ENCODE data around the gene TLE3.

The TLE3 gene

GRCh38 chr15:70062321-70062956 is 35.3 kb downstream of the TLE3 start:
- DNase-seq (ENCODE audit: low spot score), result no peak

GRCh38 chr15:70061696-70062270 is 35.9 kb downstream of the TLE3 start:
- no peak for DNase-seq (ENCODE audit: low spot score)

GRCh38 chr15:70060993-70061305 is 36.8 kb downstream of the TLE3 start:
- DNase-seq (ENCODE audit: low spot score), result no peak

GRCh38 chr15:70060214-70060992 is 37.3 kb downstream of the TLE3 start:
- DNase-seq (ENCODE audit: low spot score), result no peak

- DNase-seq (ENCODE audit: low spot score), result no peak
Observed at GRCh38 chr15:70059476-70060213, 38.1 kb downstream of the TLE3 start.

GRCh38 chr15:70058642-70059360 is 38.9 kb downstream of the TLE3 start:
- DNase-seq (ENCODE audit: low spot score), result no peak

GRCh38 chr15:70057931-70058641 is 39.6 kb downstream of the TLE3 start:
- no peak for DNase-seq (ENCODE audit: low spot score)

- DNase-seq (ENCODE audit: low spot score), result no peak
Observed at GRCh38 chr15:70056091-70056680, 41.5 kb downstream of the TLE3 start.

- DNase-seq (ENCODE audit: low spot score), result no peak
Observed at GRCh38 chr15:70055601-70056051, 42.1 kb downstream of the TLE3 start.

GRCh38 chr15:70054884-70055387 is 42.8 kb downstream of the TLE3 start:
- no peak for DNase-seq (ENCODE audit: low spot score)

GRCh38 chr15:70054366-70054765 is 43.4 kb downstream of the TLE3 start:
- no peak for DNase-seq (ENCODE audit: low spot score)

- DNase-seq (ENCODE audit: low spot score), result no peak
Observed at GRCh38 chr15:70053716-70054229, 43.9 kb downstream of the TLE3 start.

- DNase-seq (ENCODE audit: low spot score), result no peak
Observed at GRCh38 chr15:70053001-70053715, 44.6 kb downstream of the TLE3 start.

GRCh38 chr15:70051948-70052633 is 45.6 kb downstream of the TLE3 start:
- DNase-seq (ENCODE audit: low spot score), result no peak

- DNase-seq (ENCODE audit: low spot score), result no peak
Observed at GRCh38 chr15:70050970-70051369, 46.7 kb downstream of the TLE3 start.

GRCh38 chr15:70050441-70050840 is 47.3 kb downstream of the TLE3 start:
- DNase-seq (ENCODE audit: low spot score), result no peak

- no peak for DNase-seq (ENCODE audit: low spot score)
Observed at GRCh38 chr15:70049701-70050301, 47.9 kb downstream of the TLE3 start.

GRCh38 chr15:70048578-70049514 is 48.9 kb downstream of the TLE3 start:
- DNase-seq (ENCODE audit: low spot score), result no peak
